Stimulated activated CD4-positive, alpha-beta T cell treated with anti-CD3 and anti-CD28 coated beads, TNF-alpha, amount 100 ng/mL, for 48 hours (primary cell): ENCODE measurements around the gene SIPA1L3.

ENCODE experiments used
- DNase-seq, 3 donors: peaks; one replicate each; pipeline ENCODE4 v3.0.0-alpha.2; 2020; ENCODE audit warnings: low read depth in 3 of 3

Gene SIPA1L3

GRCh38 chr19:37947778-37948177 lies 40.8 kb downstream of the SIPA1L3 start:
- DNase-seq, result no peak

- DNase-seq, result no peak
Measured at GRCh38 chr19:37948362-37948761, 41.4 kb downstream of the SIPA1L3 start.

- no peak for DNase-seq
Measured at GRCh38 chr19:37950471-37951175, 43.6 kb downstream of the SIPA1L3 start.

- DNase-seq, result no peak
Measured at GRCh38 chr19:37951816-37952210, 44.8 kb downstream of the SIPA1L3 start.

- no peak for DNase-seq
Measured at GRCh38 chr19:37953171-37953917, 46.3 kb downstream of the SIPA1L3 start.

GRCh38 chr19:37953918-37954303 lies 46.9 kb downstream of the SIPA1L3 start:
- no peak for DNase-seq

GRCh38 chr19:37954421-37954874 lies 47.4 kb downstream of the SIPA1L3 start:
- DNase-seq, result no peak

GRCh38 chr19:37955986-37956385 lies 49.0 kb downstream of the SIPA1L3 start:
- DNase-seq, result no peak

- no peak for DNase-seq
Measured at GRCh38 chr19:37957176-37957575, 50.2 kb downstream of the SIPA1L3 start.

- DNase-seq, result no peak
Measured at GRCh38 chr19:37959665-37960114, 52.7 kb downstream of the SIPA1L3 start.

- no peak for DNase-seq
Measured at GRCh38 chr19:37961198-37961597, 54.2 kb downstream of the SIPA1L3 start.

GRCh38 chr19:37963190-37963936 lies 56.4 kb downstream of the SIPA1L3 start:
- DNase-seq, result no peak

GRCh38 chr19:37964109-37964508 lies 57.1 kb downstream of the SIPA1L3 start:
- DNase-seq, result no peak

- no peak for DNase-seq
Measured at GRCh38 chr19:37966211-37966661, 59.2 kb downstream of the SIPA1L3 start.

- DNase-seq, result no peak
Measured at GRCh38 chr19:37966662-37967231, 59.7 kb downstream of the SIPA1L3 start.

- DNase-seq, result no peak
Measured at GRCh38 chr19:37969695-37970094, 62.7 kb downstream of the SIPA1L3 start.

GRCh38 chr19:37970699-37971098 lies 63.7 kb downstream of the SIPA1L3 start:
- no peak for DNase-seq

GRCh38 chr19:37972803-37973202 lies 65.8 kb downstream of the SIPA1L3 start:
- DNase-seq, result no peak

GRCh38 chr19:37973666-37974065 lies 66.7 kb downstream of the SIPA1L3 start:
- DNase-seq, result no peak

- no peak for DNase-seq
Measured at GRCh38 chr19:37975071-37975470, 68.1 kb downstream of the SIPA1L3 start.

GRCh38 chr19:37975596-37976515 lies 68.8 kb downstream of the SIPA1L3 start:
- DNase-seq, result no peak
